WTC11 (cell line): Measurements from ENCODE around the gene FSD2.
"Not testable (repeated sequence)": the region's sequence is repeated elsewhere in the genome, so short reads cannot be mapped to it uniquely, and the experiment has no call there.

Source experiments
- ATF1 ChIP-seq: sonication (generic); formaldehyde crosslinking; IDR thresholded peaks from 2 replicates; pipeline ENCODE4 v1.8.1; 2023; ENCODE audit warnings: mild to moderate bottlenecking, moderate library complexity, missing genetic modification reagents
- CBFB ChIP-seq: sonication (generic); formaldehyde crosslinking; IDR thresholded peaks from 2 replicates; pipeline ENCODE4 v1.8.1; 2022; ENCODE audit warnings: mild to moderate bottlenecking, low read depth, missing genetic modification reagents
- GABPB1 ChIP-seq: sonication (generic); formaldehyde crosslinking; IDR thresholded peaks from 2 replicates; pipeline ENCODE4 v1.8.1; 2023; ENCODE audit warnings: mild to moderate bottlenecking, missing genetic modification reagents
- NFYB ChIP-seq: sonication (generic); formaldehyde crosslinking; conservative IDR thresholded peaks from 2 replicates; pipeline ENCODE4 v1.8.0; 2022; ENCODE audit warnings: low read depth, missing genetic modification reagents
- RORB ChIP-seq: fragments of 250-450 bp; sonication (Bioruptor Pico); IDR thresholded peaks from 2 replicates; pipeline ENCODE4 v1.9.0; 2021; ENCODE audit warnings: mild to moderate bottlenecking
- SP1 ChIP-seq: sonication (generic); formaldehyde crosslinking; conservative IDR thresholded peaks from 2 replicates; pipeline ENCODE4 v1.8.1; 2022; ENCODE audit warnings: missing genetic modification reagents
- TEAD4 ChIP-seq: sonication (generic); formaldehyde crosslinking; IDR thresholded peaks from 2 replicates; pipeline ENCODE4 v1.8.0; 2022; ENCODE audit warnings: mild to moderate bottlenecking, missing genetic modification reagents
- TF ChIP-seq, protein P1 (sequence below): fragments of 200-600 bp; IDR thresholded peaks from 2 replicates; pipeline ENCODE4 v1.8.0; 2022; ENCODE audit warnings: antibody characterized with exemption
- TF ChIP-seq, protein P2 (sequence below): sonication (generic); formaldehyde crosslinking; IDR thresholded peaks from 2 replicates; pipeline ENCODE4 v1.8.0; 2022; ENCODE audit warnings: mild to moderate bottlenecking, missing genetic modification reagents

DNA sequence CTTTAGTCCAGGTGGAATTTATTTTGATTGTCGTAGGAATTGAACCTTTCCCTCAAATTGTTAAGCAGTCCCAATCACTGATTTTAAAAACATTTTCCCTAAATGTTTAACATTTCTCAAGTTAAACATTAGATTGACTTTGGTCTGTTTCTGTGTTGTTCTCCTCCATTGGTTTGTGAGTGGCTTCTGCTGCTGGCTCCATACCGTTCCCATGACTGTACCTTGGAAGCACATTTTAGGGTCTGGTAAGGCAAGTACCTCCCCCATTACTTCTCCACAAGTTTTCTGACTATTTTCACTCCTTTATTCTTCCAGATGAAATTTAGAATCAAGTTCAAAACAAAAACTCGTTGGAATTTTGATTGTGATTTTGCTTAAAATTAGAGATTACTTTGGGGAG, 15.5 kb upstream of the FSD2 start:
- not testable (repeated sequence) for TF ChIP-seq ATF1; TEAD4 (CRISPR knock-in tag); NFYB (CRISPR knock-in tag); SP1 (CRISPR knock-in tag); RORB (CRISPR knock-in tag); CBFB (CRISPR knock-in tag); GABPB1 (CRISPR knock-in tag)
- TF ChIP-seq, protein P1, sequence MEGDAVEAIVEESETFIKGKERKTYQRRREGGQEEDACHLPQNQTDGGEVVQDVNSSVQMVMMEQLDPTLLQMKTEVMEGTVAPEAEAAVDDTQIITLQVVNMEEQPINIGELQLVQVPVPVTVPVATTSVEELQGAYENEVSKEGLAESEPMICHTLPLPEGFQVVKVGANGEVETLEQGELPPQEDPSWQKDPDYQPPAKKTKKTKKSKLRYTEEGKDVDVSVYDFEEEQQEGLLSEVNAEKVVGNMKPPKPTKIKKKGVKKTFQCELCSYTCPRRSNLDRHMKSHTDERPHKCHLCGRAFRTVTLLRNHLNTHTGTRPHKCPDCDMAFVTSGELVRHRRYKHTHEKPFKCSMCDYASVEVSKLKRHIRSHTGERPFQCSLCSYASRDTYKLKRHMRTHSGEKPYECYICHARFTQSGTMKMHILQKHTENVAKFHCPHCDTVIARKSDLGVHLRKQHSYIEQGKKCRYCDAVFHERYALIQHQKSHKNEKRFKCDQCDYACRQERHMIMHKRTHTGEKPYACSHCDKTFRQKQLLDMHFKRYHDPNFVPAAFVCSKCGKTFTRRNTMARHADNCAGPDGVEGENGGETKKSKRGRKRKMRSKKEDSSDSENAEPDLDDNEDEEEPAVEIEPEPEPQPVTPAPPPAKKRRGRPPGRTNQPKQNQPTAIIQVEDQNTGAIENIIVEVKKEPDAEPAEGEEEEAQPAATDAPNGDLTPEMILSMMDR = not testable (repeated sequence)
- TF ChIP-seq, protein P2, sequence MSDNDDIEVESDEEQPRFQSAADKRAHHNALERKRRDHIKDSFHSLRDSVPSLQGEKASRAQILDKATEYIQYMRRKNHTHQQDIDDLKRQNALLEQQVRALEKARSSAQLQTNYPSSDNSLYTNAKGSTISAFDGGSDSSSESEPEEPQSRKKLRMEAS (CRISPR knock-in tag) = not testable (repeated sequence)
